HepG2 (cell line): ENCODE measurements around the gene IL17RC. TPM values are rescaled to one million over a fixed set of nuclear protein-coding genes. Genes with fewer than 3 reads are reported as not detected.

Experiments used
- ATAC-seq: fragments of 200-7000 bp; cut with Tn5 transposase; 3 replicates; pipeline ENCODE4 v1.9.1; 2020; ENCODE audit warnings: mild to moderate bottlenecking, moderate library complexity
- BruUV-seq: library from RNA; stranded (reverse); fragments of 400-500 nt; replicated peaks from 2 replicates; lab custom pipeline; 2021; lab: Mats Ljungman, UMichigan
- CTCF ChIA-PET: fragments of 300-600 bp; formaldehyde crosslinking; extraction: SDS; loops from one replicate; lab custom pipeline; 2021; ENCODE audit warnings: low total read pairs, inconsistent platforms, low intra/inter-chr PET ratio; lab: Yijun Ruan, JAX
- POLR2A ChIA-PET: fragments of 350-600 bp; sonication (Branson Sonifier 250); formaldehyde crosslinking; loops from one replicate; lab custom pipeline; 2020; ENCODE audit warnings: antibody characterized with exemption, inconsistent platforms; lab: Yijun Ruan, JAX
- DNase-seq: peaks from one replicate; pipeline ENCODE4 v3.0.0-alpha.2; 2015; ENCODE audit warnings: low spot score
- FAIRE-seq: peaks from 3 replicates; lab custom pipeline; 2011; peaks lifted over from hg19 to GRCh38; lab: Jason Lieb, UNC
- H2AFZ ChIP-seq: one replicate; pipeline ENCODE4 v1.6.1; 2011; ENCODE audit warnings: low read length, inconsistent platforms
- H3K27ac ChIP-seq: fragments of 300-600 bp; 3 replicates; pipeline ENCODE4 v1.8.0; 2011; ENCODE audit warnings: mixed run types, mild to moderate bottlenecking, mixed read lengths, low read length, inconsistent platforms; ENCODE audit not compliant: insufficient read depth; ENCODE audit errors: extremely low read length
- H3K27me3 ChIP-seq, 2 experiments: fragments of 200-600 bp in 1 of 2; 2 replicates in 1 of 2; 3 replicates in 1 of 2; pipeline versions ENCODE4 v1.6.0 to v1.8.0; 2011; ENCODE audit warnings: low read length in 2 of 2, mild to moderate bottlenecking in 2 of 2, moderate library complexity in 2 of 2, inconsistent platforms in 1 of 2; ENCODE audit not compliant: insufficient read depth in 2 of 2, control insufficient read depth in 1 of 2
- H3K36me3 ChIP-seq, 2 experiments: fragments of 200-600 bp in 1 of 2; replicated peaks in 1 of 2; 2 replicates in 1 of 2; 3 replicates in 1 of 2; pipeline versions ENCODE4 v1.5.1 to v1.8.0; 2011; ENCODE audit warnings: low read length in 2 of 2, inconsistent platforms in 1 of 2; ENCODE audit not compliant: insufficient read depth in 2 of 2, control insufficient read depth in 1 of 2
- H3K4me1 ChIP-seq: 2 replicates; pipeline ENCODE4 v1.5.1; 2012; ENCODE audit warnings: low read length, inconsistent platforms; ENCODE audit not compliant: insufficient read depth
- H3K4me2 ChIP-seq: 2 replicates; pipeline ENCODE4 v1.6.0; 2011; ENCODE audit warnings: low read depth, low read length, inconsistent platforms
- H3K4me3 ChIP-seq, 3 experiments: fragments of 200-600 bp in 1 of 3; sonication (generic), shearing (Covaris generic) in 1 of 3; replicated peaks in 1 of 3; 2 replicates each; pipeline ENCODE4 v1.5.1; 2011 to 2016; ENCODE audit warnings: low read length in 3 of 3, inconsistent platforms in 2 of 3, low read depth in 2 of 3, mild to moderate bottlenecking in 2 of 3, control low read depth in 1 of 3, mixed read lengths in 1 of 3; ENCODE audit not compliant: insufficient read depth in 1 of 3
- H3K79me2 ChIP-seq: one replicate; pipeline ENCODE4 v1.6.1; 2011; ENCODE audit warnings: low read length, inconsistent platforms; ENCODE audit not compliant: insufficient read depth
- H3K9ac ChIP-seq: 2 replicates; pipeline ENCODE4 v1.6.0; 2011; ENCODE audit warnings: mild to moderate bottlenecking, low read depth, low read length, inconsistent platforms; ENCODE audit not compliant: insufficient read depth
- H3K9me3 ChIP-seq: 2 replicates; pipeline ENCODE4 v1.5.1; 2012; ENCODE audit warnings: mild to moderate bottlenecking, low read length
- H4K20me1 ChIP-seq: 2 replicates; pipeline ENCODE4 v1.6.0; 2011; ENCODE audit warnings: inconsistent platforms, mild to moderate bottlenecking, low read length, moderate library complexity; ENCODE audit not compliant: insufficient read depth
- CSRNP2 ChIP-seq: sonication (generic); formaldehyde crosslinking; conservative IDR thresholded peaks from 2 replicates; pipeline ENCODE4 v1.8.0; 2022; ENCODE audit warnings: low read depth, missing genetic modification reagents
- CTCF ChIP-seq: sonication (generic); formaldehyde crosslinking; IDR thresholded peaks from 2 replicates; pipeline ENCODE4 v1.5.0; 2020; ENCODE audit warnings: mild to moderate bottlenecking, missing genetic modification reagents, moderate library complexity
- FOXK2 ChIP-seq: fragments of 450-650 bp; IDR thresholded peaks from 2 replicates; pipeline ENCODE4 v1.6.1; 2016
- GATAD1 ChIP-seq: IDR thresholded peaks from 2 replicates; pipeline ENCODE4 v1.6.1; 2016; ENCODE audit warnings: missing genetic modification reagents, missing compliant biosample characterization
- GMEB2 ChIP-seq: IDR thresholded peaks from 2 replicates; pipeline ENCODE4 v1.6.1; 2016; ENCODE audit warnings: missing biosample characterization, missing genetic modification reagents, low read depth
- PATZ1 ChIP-seq: sonication (generic); formaldehyde crosslinking; IDR thresholded peaks from 2 replicates; pipeline ENCODE4 v1.4.0; 2020; ENCODE audit warnings: missing genetic modification reagents
- PRDM4 ChIP-seq: sonication (generic); formaldehyde crosslinking; IDR thresholded peaks from 2 replicates; pipeline ENCODE4 v1.9.0; 2021; ENCODE audit warnings: missing genetic modification reagents, borderline replicate concordance
- SMC3 ChIP-seq: IDR thresholded peaks from 2 replicates; pipeline ENCODE4 v1.6.1; 2011; ENCODE audit warnings: low read length, improper control_type of control experiment
- STAG1 ChIP-seq: sonication (generic); formaldehyde crosslinking; IDR thresholded peaks from 2 replicates; pipeline ENCODE4 v1.4.0; 2020; ENCODE audit warnings: missing genetic modification reagents
- ZNF382 ChIP-seq: sonication (generic); formaldehyde crosslinking; IDR thresholded peaks from 2 replicates; pipeline ENCODE4 v1.5.0; 2020; ENCODE audit warnings: missing genetic modification reagents, mild to moderate bottlenecking, borderline replicate concordance
- ZNF782 ChIP-seq: sonication (generic); formaldehyde crosslinking; IDR thresholded peaks from 2 replicates; pipeline ENCODE4 v1.4.0; 2020; ENCODE audit warnings: missing genetic modification reagents, mild to moderate bottlenecking, borderline replicate concordance
- WGBS: methylation state at CpG from one replicate; pipeline ENCODE4 v1.1.6; 2017; ENCODE audit warnings: low lambda C conversion rate; 5-methylcytosine and 5-hydroxymethylcytosine counted together
- in situ Hi-C: cut with HindIII; loops from 2 replicates; pipeline ENCODE4 v1.10.0; 2017; ENCODE audit warnings: low pct_unique_long_range_greater_than_20kb; ENCODE audit not compliant: extremely low pct_ligation_motif_present
- intact Hi-C: fragments of 100-400 bp; cut with micrococcal nuclease; formaldehyde crosslinking; loops from one replicate; pipeline ENCODE4 v1.10.0; 2022; ENCODE audit not compliant: unreplicated experiment
- polyA plus RNA-seq, 8 experiments: library from polyadenylated mRNA; depleted of rRNA in 3 of 8; stranded (reverse) in 7 of 8; unstranded in 1 of 8; fragments of >200 nt; fragmentation: Illumina TruSeq in 4 of 8; extraction: Trizol in 4 of 8; gene quantifications; 2 replicates each; pipeline versions ENCODE4 v1.2.1 to v1.2.3, GENCODE V29; 2011 to 2016; ENCODE audit warnings: low read depth in 4 of 8, missing spikeins in 1 of 8, mixed read lengths in 1 of 8; ENCODE audit not compliant: insufficient read depth in 1 of 8
- total RNA-seq, 5 experiments: library from RNA; depleted of rRNA; stranded (reverse); fragments of >200 nt; fragmentation: Illumina TruSeq; extraction: Trizol; gene quantifications; 2 replicates each; pipeline ENCODE4 v1.2.3, GENCODE V29; 2016; ENCODE audit warnings: low read depth in 1 of 5

The IL17RC gene
- total and polyA plus RNA-seq, 2 of the 13 experiments (the other 11 are each of a cell fraction or from before 2014, with no cell fraction given) = 20.7 to 24.0 TPM

GRCh38 chr3:9930804-9931418 is 14.0 kb downstream of the IL17RC start:
- POLR2A ChIA-PET = interaction anchor here (2.3 to 7.6 kb wide), 4 partner anchors 16 to 74 kb away, joined by 5 to 124 read pairs (median 86); partner anchors contain the start of genes IL17RC and IL17RE
- no peak overlapping the region for H2AFZ ChIP-seq
- no peak overlapping the region for H3K9ac ChIP-seq
- H3K79me2 ChIP-seq = peaks cover 20% of the 10 kb centered on the region
- no peak overlapping the region for H3K4me2 ChIP-seq
- CTCF ChIA-PET = interaction anchor here (0.7 kb wide), 1 partner anchor 68 kb away, joined by 3 read pairs; no protein-coding TSS in a partner anchor
- no peak for ATAC-seq
- DNase-seq = peak; percentile 19
- in situ Hi-C loops (no loop called here), intact Hi-C loops (loop anchor here (5.0 kb wide), 1 partner anchor 34 kb away; no protein-coding TSS in a partner anchor)
- H3K27ac ChIP-seq = no peak overlapping the region
- no peaks in the 10 kb centered on the region for H3K9me3 ChIP-seq
- no peak overlapping the region for H3K4me3 ChIP-seq
- H3K27me3 ChIP-seq = no peaks in the 10 kb centered on the region
- no peak for FAIRE-seq
- H3K36me3 ChIP-seq = peaks cover 0 to 4% of the 10 kb centered on the region in 2 experiments; a peak in 2 of 5 replicates
- peak; percentile 45 for TF ChIP-seq STAG1
- TF ChIP-seq ZNF382 = no peak
- no peak for TF ChIP-seq FOXK2
- TF ChIP-seq PRDM4 (CRISPR knock-in tag) = no peak
- TF ChIP-seq ZNF782 (CRISPR knock-in tag) = no peak
- TF ChIP-seq SMC3 = peak; percentile 21; the same call in 1 of the 2 replicates
- TF ChIP-seq PATZ1 = 0 out of 2 replicates have a peak, but pooled peaks have one; percentile 14
- TF ChIP-seq CTCF (CRISPR knock-in tag) = peak; percentile 55
- no peak for TF ChIP-seq GMEB2
- TF ChIP-seq GATAD1 = no peak
- TF ChIP-seq CSRNP2 = no peak
- no TSS peak for BruUV-seq
- no peaks in the 10 kb centered on the region for H4K20me1 ChIP-seq
- peaks cover 31% of the 10 kb centered on the region for H3K4me1 ChIP-seq
- 88% methylated on average over 2 of the region's 4 CpGs for WGBS
